Endodermal cell (in vitro differentiated cells): ENCODE measurements around the gene CTU1. TPM values are rescaled to one million over a fixed set of nuclear protein-coding genes. Genes with fewer than 3 reads are reported as not detected.

Experiments
- DNase-seq: peaks from one replicate; pipeline ENCODE4 v3.0.0-alpha.2; 2017
- H3K27ac ChIP-seq: 2 replicates; pipeline ENCODE4 v1.5.1; 2013; ENCODE audit warnings: mild to moderate bottlenecking, low read depth, low read length, moderate library complexity
- H3K27me3 ChIP-seq: 2 replicates; pipeline ENCODE4 v1.6.1; 2013; ENCODE audit warnings: mild to moderate bottlenecking, low read length, moderate library complexity; ENCODE audit not compliant: insufficient read depth, control insufficient read depth, poor library complexity, severe bottlenecking
- H3K36me3 ChIP-seq: 2 replicates; pipeline ENCODE4 v1.7.0; 2013; ENCODE audit warnings: mild to moderate bottlenecking, low read length, moderate library complexity; ENCODE audit not compliant: control insufficient read depth, insufficient read depth
- H3K4me1 ChIP-seq: one replicate; pipeline ENCODE4 v1.7.0; 2013; ENCODE audit warnings: low read length; ENCODE audit not compliant: control insufficient read depth, insufficient read depth
- H3K4me3 ChIP-seq: 2 replicates; pipeline ENCODE4 v1.5.1; 2013; ENCODE audit warnings: mild to moderate bottlenecking, low read length, moderate library complexity
- H3K9ac ChIP-seq: 2 replicates; pipeline ENCODE4 v1.6.1; 2013; ENCODE audit warnings: mild to moderate bottlenecking, low read length, moderate library complexity; ENCODE audit not compliant: poor library complexity, severe bottlenecking; ENCODE audit errors: extremely low read depth
- H3K9me3 ChIP-seq: 2 replicates; pipeline ENCODE4 v1.6.1; 2013; ENCODE audit warnings: mild to moderate bottlenecking, low read length, moderate library complexity; ENCODE audit not compliant: control insufficient read depth
- H3K27ac Mint-ChIP-seq: 2 replicates; pipeline ENCODE4 v1.8.0; 2020; ENCODE audit warnings: mixed read lengths
- H3K27me3 Mint-ChIP-seq: 2 replicates; pipeline ENCODE4 v1.8.0; 2021; ENCODE audit warnings: mild to moderate bottlenecking, mixed read lengths; ENCODE audit not compliant: insufficient read depth
- H3K36me3 Mint-ChIP-seq: 2 replicates; pipeline ENCODE4 v1.8.0; 2020; ENCODE audit warnings: low read depth, mixed read lengths
- H3K4me1 Mint-ChIP-seq: 2 replicates; pipeline ENCODE4 v1.8.0; 2020; ENCODE audit warnings: mixed read lengths
- H3K4me3 Mint-ChIP-seq: 2 replicates; pipeline ENCODE4 v1.8.0; 2020; ENCODE audit warnings: mild to moderate bottlenecking, moderate library complexity, mixed read lengths
- H3K9me3 Mint-ChIP-seq: 2 replicates; pipeline ENCODE4 v1.8.0; 2020; ENCODE audit warnings: mild to moderate bottlenecking, mixed read lengths
- WGBS, 2 experiments: methylation state at CpG; one replicate each; pipeline versions ENCODE4 v1.1.5 to v1.1.7; 2013; ENCODE audit warnings: missing lambda C conversion rate in 2 of 2, mixed read lengths in 1 of 2; ENCODE audit not compliant: insufficient coverage in 1 of 2, insufficient read length in 1 of 2; 5-methylcytosine and 5-hydroxymethylcytosine counted together
- total RNA-seq, 2 donors: library from RNA; stranded (reverse); fragmentation: NEBNext Ultra II Directional in 1 of 2; extraction: Animal tissue kit (Norgen Biotek cat#: 25700) in 1 of 2; gene quantifications; 2 replicates in 1 of 2; 3 replicates in 1 of 2; pipeline ENCODE4 v1.2.1, GENCODE V29; 2021
- TF ChIP-seq, protein P1 (sequence below): fragments of 200-600 bp; sonication (generic); conservative IDR thresholded peaks from 2 replicates; pipeline ENCODE4 v1.5.0; 2021; ENCODE audit warnings: antibody characterized with exemption, mild to moderate bottlenecking

Gene CTU1
- total RNA-seq, 2 donors from 2014 or later: 5.1 to 5.7 TPM

DNA sequence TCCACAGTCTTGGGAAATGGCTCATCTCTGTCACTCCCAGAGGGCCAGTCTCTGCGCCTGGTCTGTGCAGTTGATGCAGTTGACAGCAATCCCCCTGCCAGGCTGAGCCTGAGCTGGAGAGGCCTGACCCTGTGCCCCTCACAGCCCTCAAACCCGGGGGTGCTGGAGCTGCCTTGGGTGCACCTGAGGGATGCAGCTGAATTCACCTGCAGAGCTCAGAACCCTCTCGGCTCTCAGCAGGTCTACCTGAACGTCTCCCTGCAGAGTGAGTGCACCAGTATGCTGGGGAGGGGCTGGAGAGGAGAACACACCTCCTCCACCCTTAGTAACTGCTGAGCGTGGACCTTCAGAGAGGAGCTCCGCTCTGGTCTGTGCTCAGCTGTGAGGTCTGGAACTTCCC lies 18.8 kb upstream of the CTU1 start:
- H3K4me1 ChIP-seq: no peaks in the 10 kb centered on the region
- H3K36me3 Mint-ChIP-seq: no peaks in the 10 kb centered on the region
- no peaks in the 10 kb centered on the region for H3K9me3 Mint-ChIP-seq
- H3K4me1 Mint-ChIP-seq: peaks cover 3% of the 10 kb centered on the region
- H3K4me3 Mint-ChIP-seq: no peak overlapping the region
- H3K27me3 Mint-ChIP-seq: peaks cover 17% of the 10 kb centered on the region
- no peak overlapping the region for H3K27ac ChIP-seq
- TF ChIP-seq, protein P1, sequence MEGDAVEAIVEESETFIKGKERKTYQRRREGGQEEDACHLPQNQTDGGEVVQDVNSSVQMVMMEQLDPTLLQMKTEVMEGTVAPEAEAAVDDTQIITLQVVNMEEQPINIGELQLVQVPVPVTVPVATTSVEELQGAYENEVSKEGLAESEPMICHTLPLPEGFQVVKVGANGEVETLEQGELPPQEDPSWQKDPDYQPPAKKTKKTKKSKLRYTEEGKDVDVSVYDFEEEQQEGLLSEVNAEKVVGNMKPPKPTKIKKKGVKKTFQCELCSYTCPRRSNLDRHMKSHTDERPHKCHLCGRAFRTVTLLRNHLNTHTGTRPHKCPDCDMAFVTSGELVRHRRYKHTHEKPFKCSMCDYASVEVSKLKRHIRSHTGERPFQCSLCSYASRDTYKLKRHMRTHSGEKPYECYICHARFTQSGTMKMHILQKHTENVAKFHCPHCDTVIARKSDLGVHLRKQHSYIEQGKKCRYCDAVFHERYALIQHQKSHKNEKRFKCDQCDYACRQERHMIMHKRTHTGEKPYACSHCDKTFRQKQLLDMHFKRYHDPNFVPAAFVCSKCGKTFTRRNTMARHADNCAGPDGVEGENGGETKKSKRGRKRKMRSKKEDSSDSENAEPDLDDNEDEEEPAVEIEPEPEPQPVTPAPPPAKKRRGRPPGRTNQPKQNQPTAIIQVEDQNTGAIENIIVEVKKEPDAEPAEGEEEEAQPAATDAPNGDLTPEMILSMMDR: no peak
- H3K27me3 ChIP-seq: no peaks in the 10 kb centered on the region
- H3K9me3 ChIP-seq: no peaks in the 10 kb centered on the region
- no peaks in the 10 kb centered on the region for H3K36me3 ChIP-seq
- 72% methylated on average over 6 of the region's 6 CpGs; no CpG with 5 or more reads in 1 of the 2 experiments for WGBS, 2 experiments
- no peak overlapping the region for H3K9ac ChIP-seq
- no peak for DNase-seq
- no peak overlapping the region for H3K27ac Mint-ChIP-seq
- no peak overlapping the region for H3K4me3 ChIP-seq

DNA sequence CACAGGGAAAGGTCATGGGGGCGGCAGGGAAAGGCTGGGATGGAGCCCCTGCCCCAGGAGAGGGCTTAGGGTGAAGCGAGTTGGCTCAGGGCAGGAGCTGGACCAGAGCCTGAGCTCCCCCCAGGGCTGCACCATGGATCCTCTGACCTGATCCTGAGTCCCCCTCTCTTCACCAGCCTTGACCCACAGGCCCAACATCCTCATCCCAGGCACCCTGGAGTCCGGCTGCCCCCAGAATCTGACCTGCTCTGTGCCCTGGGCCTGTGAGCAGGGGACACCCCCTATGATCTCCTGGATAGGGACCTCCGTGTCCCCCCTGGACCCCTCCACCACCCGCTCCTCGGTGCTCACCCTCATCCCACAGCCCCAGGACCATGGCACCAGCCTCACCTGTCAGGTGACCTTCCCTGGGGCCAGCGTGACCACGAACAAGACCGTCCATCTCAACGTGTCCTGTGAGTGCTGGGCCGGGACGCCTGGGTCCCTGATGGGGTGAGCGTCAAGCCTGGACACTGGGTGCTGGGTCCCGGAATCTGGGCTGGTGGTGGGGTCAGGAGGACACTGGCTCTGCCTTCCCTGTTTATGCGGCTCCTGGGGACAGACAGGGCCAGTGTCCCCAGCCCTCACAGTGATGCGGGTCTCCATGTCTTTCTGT lies 17.3 kb upstream of the CTU1 start:
- Mint-ChIP-seq H3K9me3 (no peaks in the 10 kb centered on the region), H3K4me3 (no peak overlapping the region), H3K4me1 (peaks cover 2% of the 10 kb centered on the region), H3K27ac (no peak overlapping the region), H3K36me3 (no peaks in the 10 kb centered on the region), H3K27me3 (peaks cover 17% of the 10 kb centered on the region)
- Histone ChIP-seq H3K9ac (no peak overlapping the region), H3K36me3 (no peaks in the 10 kb centered on the region), H3K4me3 (no peak overlapping the region), H3K4me1 (no peaks in the 10 kb centered on the region), H3K9me3 (no peaks in the 10 kb centered on the region), H3K27ac (no peak overlapping the region), H3K27me3 (no peaks in the 10 kb centered on the region)
- WGBS, 2 experiments: 92 to 99% methylated on average over 13 to 16 of the region's 16 CpGs
- peak; percentile 32 for DNase-seq
- TF ChIP-seq, protein P1: no peak

DNA sequence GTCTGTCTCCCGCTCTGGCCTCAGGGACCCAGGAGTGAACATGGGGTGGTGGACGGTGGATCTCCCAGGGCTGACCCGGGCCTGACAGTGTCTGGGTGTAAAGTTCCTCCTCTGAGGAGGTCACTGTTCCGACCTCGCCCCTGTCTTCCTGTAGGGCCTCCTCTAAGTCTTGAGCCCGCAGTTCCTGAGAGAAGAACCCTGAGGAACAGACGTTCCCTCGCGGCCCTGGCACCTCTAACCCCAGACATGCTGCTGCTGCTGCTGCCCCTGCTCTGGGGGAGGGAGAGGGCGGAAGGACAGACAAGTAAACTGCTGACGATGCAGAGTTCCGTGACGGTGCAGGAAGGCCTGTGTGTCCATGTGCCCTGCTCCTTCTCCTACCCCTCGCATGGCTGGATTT lies 16.5 kb upstream of the CTU1 start, which contains the start of gene SIGLEC9:
SIGLEC9 (plus strand) TSS at position 178 of the 400 bp plus-strand sequence; CDS start at position 247, 69 bp downstream.
- no peak within 1 kb of the TSS for H3K27ac Mint-ChIP-seq
- Histone ChIP-seq H3K27me3 (no peaks in the 10 kb centered on the region), H3K4me3 (no peak within 1 kb of the TSS), H3K9ac (no peak within 1 kb of the TSS), H3K27ac (no peak within 1 kb of the TSS), H3K4me1 (no peaks in the 10 kb centered on the region), H3K9me3 (no peaks in the 10 kb centered on the region), H3K36me3 (no peaks in the 10 kb centered on the region)
- peaks cover 2% of the 10 kb centered on the region for H3K4me1 Mint-ChIP-seq
- TF ChIP-seq, protein P1: no peak
- no peak within 1 kb of the TSS for H3K4me3 Mint-ChIP-seq
- H3K36me3 Mint-ChIP-seq: no peaks in the 10 kb centered on the region
- peaks cover 15% of the 10 kb centered on the region for H3K27me3 Mint-ChIP-seq
- 91 to 94% methylated on average over 9 to 14 of the region's 14 CpGs for WGBS, 2 experiments
- DNase-seq: no peak
- H3K9me3 Mint-ChIP-seq: no peaks in the 10 kb centered on the region
